ENCODE data around the gene EPS8. TPM values are rescaled to one million over a fixed set of nuclear protein-coding genes. Genes with fewer than 3 reads are reported as not detected.

Gene EPS8
- total and polyA plus RNA-seq, 12 donors, result 11.4 to 76.8 (median 26.7) TPM

- TF ChIP-seq, protein P1, sequence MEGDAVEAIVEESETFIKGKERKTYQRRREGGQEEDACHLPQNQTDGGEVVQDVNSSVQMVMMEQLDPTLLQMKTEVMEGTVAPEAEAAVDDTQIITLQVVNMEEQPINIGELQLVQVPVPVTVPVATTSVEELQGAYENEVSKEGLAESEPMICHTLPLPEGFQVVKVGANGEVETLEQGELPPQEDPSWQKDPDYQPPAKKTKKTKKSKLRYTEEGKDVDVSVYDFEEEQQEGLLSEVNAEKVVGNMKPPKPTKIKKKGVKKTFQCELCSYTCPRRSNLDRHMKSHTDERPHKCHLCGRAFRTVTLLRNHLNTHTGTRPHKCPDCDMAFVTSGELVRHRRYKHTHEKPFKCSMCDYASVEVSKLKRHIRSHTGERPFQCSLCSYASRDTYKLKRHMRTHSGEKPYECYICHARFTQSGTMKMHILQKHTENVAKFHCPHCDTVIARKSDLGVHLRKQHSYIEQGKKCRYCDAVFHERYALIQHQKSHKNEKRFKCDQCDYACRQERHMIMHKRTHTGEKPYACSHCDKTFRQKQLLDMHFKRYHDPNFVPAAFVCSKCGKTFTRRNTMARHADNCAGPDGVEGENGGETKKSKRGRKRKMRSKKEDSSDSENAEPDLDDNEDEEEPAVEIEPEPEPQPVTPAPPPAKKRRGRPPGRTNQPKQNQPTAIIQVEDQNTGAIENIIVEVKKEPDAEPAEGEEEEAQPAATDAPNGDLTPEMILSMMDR (IDR thresholded peaks at IDR 0.05), result no peak
- no peak for TF ChIP-seq POLR2A (IDR thresholded peaks at IDR 0.05)
- no peak for DNase-seq
- Histone ChIP-seq H3K36me3 (replicated peaks in 1 of 2) (no peaks in the 10 kb centered on the region), H3K4me3 (no peak overlapping the region), H3K27ac (no peak overlapping the region), H3K4me1 (replicated peaks in 1 of 2) (no peaks in the 10 kb centered on the region), H3K9me3 (replicated peaks in 1 of 3) (no peaks in the 10 kb centered on the region), H3K27me3 (no peaks in the 10 kb centered on the region)
- WGBS, 4 donors, result 87 to 100% (median 97%) methylated on average over 2 of the region's 2 CpGs
- intact Hi-C loops (cut with DNase I), result no loop called here
Observed at GRCh38 chr12:15708396-15709076, 80.7 kb downstream of the EPS8 start.

DNA sequence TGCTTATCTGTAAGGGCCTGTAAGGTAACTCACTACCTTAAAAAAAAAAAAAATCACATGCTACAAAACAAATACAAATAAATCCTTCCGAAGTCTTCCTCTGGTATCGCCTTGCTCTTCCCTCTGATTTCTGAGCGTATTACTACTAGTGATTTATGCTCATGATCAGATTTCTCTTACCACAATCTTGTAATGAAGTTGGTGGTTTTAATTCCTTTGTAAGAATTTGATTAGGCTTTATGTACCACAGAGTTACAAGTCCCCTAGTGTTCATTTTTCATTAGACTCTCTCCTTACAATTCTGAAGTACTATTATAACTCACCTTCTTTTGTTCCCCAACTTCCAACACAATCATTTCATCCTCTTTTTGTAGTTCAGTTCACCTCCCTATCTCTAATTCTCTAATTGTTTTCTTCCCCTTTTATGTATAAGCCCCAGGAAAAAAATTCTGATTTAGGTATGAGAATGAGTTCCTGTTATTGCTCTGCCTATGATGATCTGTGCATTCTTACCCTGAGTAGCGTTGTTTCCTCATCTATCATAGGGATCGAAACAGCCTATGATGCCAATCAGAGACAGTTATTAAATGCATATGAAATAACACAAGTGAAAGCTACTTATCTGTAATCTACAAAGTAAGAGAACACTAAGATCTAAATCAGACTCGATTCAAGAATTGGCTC, 81.5 kb downstream of the EPS8 start:
- 83 to 87% (median 86%) methylated on average over 6 of the region's 6 CpGs for WGBS, 4 donors
- DNase-seq, result no peak
- intact Hi-C loops (cut with DNase I), result no loop called here
- no peak overlapping the region for H3K4me3 ChIP-seq
- H3K36me3 ChIP-seq (replicated peaks in 1 of 2), result no peaks in the 10 kb centered on the region
- H3K4me1 ChIP-seq (replicated peaks in 1 of 2), result no peaks in the 10 kb centered on the region
- H3K9me3 ChIP-seq (replicated peaks in 1 of 3), result no peaks in the 10 kb centered on the region
- no peak overlapping the region for H3K27ac ChIP-seq
- TF ChIP-seq, protein P1 (IDR thresholded peaks at IDR 0.05), result no peak
- no peak for TF ChIP-seq POLR2A (IDR thresholded peaks at IDR 0.05)
- no peaks in the 10 kb centered on the region for H3K27me3 ChIP-seq

- Histone ChIP-seq H3K4me1 (replicated peaks in 1 of 2) (peaks cover 0 to under 1% of the 10 kb centered on the region in 2 donors), H3K27me3 (no peaks in the 10 kb centered on the region), H3K36me3 (replicated peaks in 1 of 2) (no peaks in the 10 kb centered on the region), H3K27ac (no peak overlapping the region), H3K4me3 (no peak overlapping the region), H3K9me3 (replicated peaks in 1 of 3) (no peaks in the 10 kb centered on the region)
- TF ChIP-seq, protein P1 (IDR thresholded peaks at IDR 0.05), result no peak
- TF ChIP-seq POLR2A (IDR thresholded peaks at IDR 0.05), result no peak
- DNase-seq, result no peak
- WGBS, 4 donors, result 75 to 82% (median 78%) methylated on average over 4 of the region's 4 CpGs
- intact Hi-C loops (cut with DNase I), result no loop called here
Observed at GRCh38 chr12:15706010-15706676, 83.0 kb downstream of the EPS8 start.

DNA sequence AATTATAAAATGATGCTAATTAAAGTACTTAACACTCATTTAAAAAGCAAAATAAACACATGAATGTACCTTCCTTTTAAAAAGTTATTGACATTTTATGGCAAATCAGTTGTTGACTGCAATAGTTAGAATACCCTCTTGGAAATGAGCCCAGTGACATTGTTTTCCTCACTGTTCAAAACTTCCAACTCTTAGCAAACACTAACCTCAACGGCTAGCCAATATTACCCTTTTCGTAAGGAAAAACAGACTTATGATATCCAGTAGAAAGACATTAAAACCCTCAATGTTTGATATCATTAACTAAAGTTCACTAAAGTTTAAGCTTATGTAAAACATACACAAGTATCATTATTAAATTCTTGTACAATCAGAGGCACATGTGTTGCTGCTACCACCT, 83.6 kb downstream of the EPS8 start:
- Histone ChIP-seq H3K4me3 (no peak overlapping the region), H3K27ac (no peak overlapping the region), H3K27me3 (no peaks in the 10 kb centered on the region), H3K36me3 (replicated peaks in 1 of 2) (no peaks in the 10 kb centered on the region), H3K4me1 (replicated peaks in 1 of 2) (peaks cover 0 to 4% of the 10 kb centered on the region in 2 donors), H3K9me3 (replicated peaks in 1 of 3) (no peaks in the 10 kb centered on the region)
- WGBS, 4 donors, result 74 to 86% (median 80%) methylated on average over 2 of the region's 2 CpGs
- DNase-seq, result no peak
- intact Hi-C loops (cut with DNase I), result no loop called here
- no peak for TF ChIP-seq POLR2A (IDR thresholded peaks at IDR 0.05)
- TF ChIP-seq, protein P1 (IDR thresholded peaks at IDR 0.05), result no peak

Data from adrenal gland (tissue), 12 donors.